CD4-positive, alpha-beta T cell (primary cell): ENCODE measurements around the gene SNED1. TPM values are rescaled to one million over a fixed set of nuclear protein-coding genes. Genes with fewer than 3 reads are reported as not detected.

Experiments
- ATAC-seq: fragments of 200-7000 bp; cut with Tn5 transposase; one replicate; pipeline ENCODE4 v1.10.0; 2022; ENCODE audit warnings: mild to moderate bottlenecking; ENCODE audit not compliant: poor library complexity
- CTCF ChIA-PET: fragments of 350-600 bp; sonication (Branson Sonifier 250); formaldehyde crosslinking; loops from one replicate; lab custom pipeline; 2021; ENCODE audit warnings: antibody characterized with exemption, inconsistent platforms; lab: Charles Lee
- POLR2A ChIA-PET: fragments of 350-600 bp; sonication (Branson Sonifier 250); formaldehyde crosslinking; loops from one replicate; lab custom pipeline; 2021; ENCODE audit warnings: antibody characterized with exemption, inconsistent platforms; lab: Charles Lee
- DNase-seq, 14 experiments: peaks; one replicate each; pipeline ENCODE4 v3.0.0-alpha.2; 2013 to 2020; ENCODE audit warnings: mixed read lengths in 2 of 14
- H3K27ac ChIP-seq, 2 donors: one replicate each; pipeline versions ENCODE4 v1.5.1 to v1.7.0; 2013; ENCODE audit warnings: low read length in 2 of 2, low read depth in 1 of 2, mild to moderate bottlenecking in 1 of 2
- H3K27me3 ChIP-seq, 2 experiments: 1 replicate in 1 of 2; 2 replicates in 1 of 2; pipeline versions ENCODE4 v1.6.1 to v1.7.0; 2013; ENCODE audit warnings: low read length in 2 of 2, control low read depth in 1 of 2, mild to moderate bottlenecking in 1 of 2, moderate library complexity in 1 of 2; ENCODE audit not compliant: insufficient read depth in 2 of 2, control insufficient read depth in 1 of 2
- H3K36me3 ChIP-seq: one replicate; pipeline ENCODE4 v1.6.1; 2013; ENCODE audit warnings: low read length, control low read depth; ENCODE audit not compliant: insufficient read depth
- H3K4me1 ChIP-seq: one replicate; pipeline ENCODE4 v1.6.1; 2013; ENCODE audit warnings: low read length, control low read depth; ENCODE audit not compliant: insufficient read depth
- H3K4me3 ChIP-seq: one replicate; pipeline ENCODE4 v1.5.1; 2013; ENCODE audit warnings: mild to moderate bottlenecking, low read length, moderate library complexity
- H3K9me3 ChIP-seq, 2 experiments: 1 replicate in 1 of 2; 2 replicates in 1 of 2; pipeline versions ENCODE4 v1.6.1 to v1.7.0; 2013; ENCODE audit warnings: low read length in 2 of 2, mild to moderate bottlenecking in 2 of 2, control low read depth in 1 of 2, moderate library complexity in 1 of 2; ENCODE audit not compliant: control insufficient read depth in 1 of 2, insufficient read depth in 1 of 2
- H3K27ac Mint-ChIP-seq: one replicate; pipeline ENCODE4 v1.8.0; 2020; ENCODE audit warnings: mixed read lengths
- H3K27me3 Mint-ChIP-seq: one replicate; pipeline ENCODE4 v1.8.0; 2021; ENCODE audit warnings: mixed read lengths
- H3K36me3 Mint-ChIP-seq: one replicate; pipeline ENCODE4 v1.8.0; 2021; ENCODE audit warnings: low read depth, mixed read lengths
- H3K4me1 Mint-ChIP-seq: one replicate; pipeline ENCODE4 v1.8.0; 2021; ENCODE audit warnings: low read depth, mixed read lengths
- H3K4me3 Mint-ChIP-seq: one replicate; pipeline ENCODE4 v1.8.0; 2020; ENCODE audit warnings: mild to moderate bottlenecking, mixed read lengths
- H3K9me3 Mint-ChIP-seq: one replicate; pipeline ENCODE4 v1.8.0; 2020; ENCODE audit warnings: mixed read lengths
- CTCF ChIP-seq: fragments of 200-600 bp; IDR thresholded peaks from one replicate; pipeline ENCODE4 v1.8.0; 2022; ENCODE audit warnings: antibody characterized with exemption, mild to moderate bottlenecking
- intact Hi-C, 2 experiments: fragments of 100-400 bp; cut with DNase I in 1 of 2; cut with micrococcal nuclease in 1 of 2; formaldehyde crosslinking; loops; one replicate each; pipeline versions ENCODE4 v1.15.1 to v1.9.0; 2023 to 2025; cut with DNase I, micrococcal nuclease
- total RNA-seq, 174 experiments: library from RNA in 2 of 174; stranded (reverse) in 2 of 174; gene quantifications; one replicate each; pipeline ENCODE4 v1.2.3 and lab custom pipeline; 2021 to 2026

SNED1 gene
- total RNA-seq, 2 experiments from 2014 or later, result 42.0 to 42.7 TPM

- Mint-ChIP-seq H3K27ac (no peak overlapping the region), H3K36me3 (peaks cover 72% of the 10 kb centered on the region), H3K27me3 (no peaks in the 10 kb centered on the region), H3K9me3 (no peaks in the 10 kb centered on the region), H3K4me1 (no peaks in the 10 kb centered on the region), H3K4me3 (no peak overlapping the region)
- DNase-seq (no peak), ATAC-seq (no peak)
- intact Hi-C loops, result no loop called here
- no peaks in the 10 kb centered on the region for H3K27me3 ChIP-seq
- POLR2A ChIA-PET, result interaction anchor here (0.5 to 1.5 kb wide), 2 partner anchors 29 to 181 kb away, joined by 3 read pairs; no protein-coding TSS in a partner anchor
- CTCF ChIA-PET, result no interaction called here
- H3K9me3 ChIP-seq, result no peaks in the 10 kb centered on the region
- no peaks in the 10 kb centered on the region for H3K4me1 ChIP-seq
- no peak overlapping the region for H3K27ac ChIP-seq
- no peak overlapping the region for H3K4me3 ChIP-seq
- peaks cover 69% of the 10 kb centered on the region for H3K36me3 ChIP-seq
- TF ChIP-seq CTCF, result no peak
Measured at GRCh38 chr2:241137276-241138190, 139.1 kb downstream of the SNED1 start.

GRCh38 chr2:241138471-241138870 is 140.1 kb downstream of the SNED1 start:
- TF ChIP-seq CTCF, result no peak
- H3K4me3 ChIP-seq, result no peak overlapping the region
- ChIA-PET POLR2A (no interaction called here), CTCF (no interaction called here)
- H3K4me1 ChIP-seq, result no peaks in the 10 kb centered on the region
- peaks cover 67% of the 10 kb centered on the region for H3K36me3 ChIP-seq
- H3K27ac ChIP-seq, result no peak overlapping the region
- ATAC-seq, result no peak
- H3K9me3 Mint-ChIP-seq, result no peaks in the 10 kb centered on the region
- no peaks in the 10 kb centered on the region for H3K4me1 Mint-ChIP-seq
- H3K27ac Mint-ChIP-seq, result no peak overlapping the region
- no peaks in the 10 kb centered on the region for H3K27me3 ChIP-seq
- no peaks in the 10 kb centered on the region for H3K27me3 Mint-ChIP-seq
- no peak overlapping the region for H3K4me3 Mint-ChIP-seq
- H3K36me3 Mint-ChIP-seq, result peaks cover 63% of the 10 kb centered on the region
- H3K9me3 ChIP-seq, result no peaks in the 10 kb centered on the region
- DNase-seq, result no peak
- intact Hi-C loops, result no loop called here

DNA sequence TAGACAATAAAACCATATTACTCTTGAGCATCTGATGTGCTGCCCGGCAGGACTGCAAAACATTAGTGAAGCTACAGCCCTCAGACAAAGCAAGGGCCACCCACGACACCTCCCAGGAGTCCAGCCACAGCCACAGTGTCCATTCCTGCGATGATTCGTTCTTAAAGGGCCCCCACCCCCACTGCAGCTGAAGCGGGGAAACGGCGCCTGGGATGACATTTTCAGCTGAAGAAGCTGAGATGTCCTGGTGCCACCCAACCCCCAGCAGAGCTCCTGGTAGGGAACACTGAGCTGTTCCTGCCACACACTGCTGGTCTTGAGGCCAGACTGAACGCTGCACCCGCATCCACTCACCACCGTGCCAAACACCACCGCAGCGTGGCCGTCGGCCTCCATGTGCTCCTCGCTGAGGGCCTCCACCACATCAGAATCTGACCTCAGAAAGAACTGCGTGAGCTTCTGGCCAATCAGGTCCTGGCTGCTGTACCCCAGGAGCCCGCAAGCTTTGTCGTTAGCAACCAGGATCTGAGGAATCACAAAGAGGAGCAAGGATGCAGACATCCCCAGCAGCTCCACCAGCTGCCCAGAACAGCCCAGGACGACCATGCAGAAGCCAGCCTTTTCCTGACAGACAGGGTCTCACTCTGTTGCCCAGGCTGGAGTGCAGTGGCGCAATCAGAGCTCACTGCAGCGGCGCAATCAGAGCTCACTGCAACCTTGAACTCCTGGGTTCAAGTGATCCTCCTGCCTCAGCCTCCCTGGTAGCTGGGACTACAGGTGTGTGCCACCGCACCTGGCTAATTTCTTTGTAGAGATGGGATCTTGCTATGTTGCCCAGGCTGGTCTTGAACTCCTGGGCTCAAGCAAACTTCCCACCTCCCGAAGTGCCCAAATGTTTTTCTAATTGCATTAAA is 141.4 kb downstream of the SNED1 start:
- intact Hi-C loops, result no loop called here
- Mint-ChIP-seq H3K4me3 (no peak overlapping the region), H3K27ac (no peak overlapping the region), H3K27me3 (no peaks in the 10 kb centered on the region), H3K36me3 (peaks cover 58% of the 10 kb centered on the region), H3K4me1 (no peaks in the 10 kb centered on the region), H3K9me3 (no peaks in the 10 kb centered on the region)
- ATAC-seq, result no peak
- no peak for DNase-seq
- Histone ChIP-seq H3K4me1 (no peaks in the 10 kb centered on the region), H3K27me3 (no peaks in the 10 kb centered on the region), H3K36me3 (peaks cover 62% of the 10 kb centered on the region), H3K4me3 (no peak overlapping the region), H3K9me3 (no peaks in the 10 kb centered on the region), H3K27ac (no peak overlapping the region)
- CTCF ChIA-PET, result no interaction called here
- POLR2A ChIA-PET, result no interaction called here
- no peak for TF ChIP-seq CTCF
